PC-3 (cell line): Measurements from ENCODE around the gene ONECUT3. TPM values are rescaled to one million over a fixed set of nuclear protein-coding genes. Genes with fewer than 3 reads are reported as not detected.

Source experiments
- ATAC-seq: fragments of 200-7000 bp; cut with Tn5 transposase; 2 replicates; pipeline ENCODE4 v1.9.1; 2020; ENCODE audit warnings: mild to moderate bottlenecking, moderate library complexity
- BruUV-seq: library from RNA; stranded (reverse); fragments of 400-500 nt; replicated peaks from 2 replicates; lab custom pipeline; 2021; lab: Mats Ljungman, UMichigan
- CTCF ChIA-PET: fragments of 300-600 bp; sonication (Branson Sonifier 250); formaldehyde crosslinking; loops from one replicate; lab custom pipeline; 2022; ENCODE audit warnings: antibody characterized with exemption; lab: Charles Lee
- POLR2A ChIA-PET: fragments of 300-600 bp; sonication (Branson Sonifier 250); formaldehyde crosslinking; loops from one replicate; lab custom pipeline; 2022; ENCODE audit warnings: antibody characterized with exemption; ENCODE audit not compliant: unreplicated experiment; lab: Charles Lee
- DNase-seq: peaks from one replicate; pipeline ENCODE4 v3.0.0-alpha.2; 2015
- H2AFZ ChIP-seq: fragments of 300-600 bp; sonication (generic); 2 replicates; pipeline ENCODE4 v1.6.0; 2016; ENCODE audit warnings: antibody characterized with exemption, low read length
- H3F3A ChIP-seq: fragments of 300-600 bp; sonication (generic); one replicate; pipeline ENCODE4 v1.6.0; 2017; ENCODE audit warnings: antibody characterized with exemption, low read length, control low read depth, mild to moderate bottlenecking; ENCODE audit not compliant: unreplicated experiment
- H3K27ac ChIP-seq: fragments of 300-600 bp; sonication (generic); 2 replicates; pipeline ENCODE4 v1.5.1; 2016; ENCODE audit warnings: mild to moderate bottlenecking, low read length
- H3K27me3 ChIP-seq: fragments of 300-600 bp; sonication (generic); 2 replicates; pipeline ENCODE4 v1.6.1; 2016; ENCODE audit warnings: low read length, mixed read lengths
- H3K36me3 ChIP-seq: fragments of 300-600 bp; sonication (generic); 2 replicates; pipeline ENCODE4 v1.6.1; 2016; ENCODE audit warnings: low read depth, mixed run types, low read length, mixed read lengths
- H3K4me1 ChIP-seq: fragments of 300-600 bp; sonication (generic); 2 replicates; pipeline ENCODE4 v1.5.1; 2016; ENCODE audit warnings: low read length; ENCODE audit not compliant: insufficient read depth
- H3K4me2 ChIP-seq: fragments of 300-600 bp; sonication (generic); 2 replicates; pipeline ENCODE4 v1.6.0; 2016; ENCODE audit warnings: low read length
- H3K4me3 ChIP-seq: fragments of 300-600 bp; sonication (generic); 2 replicates; pipeline ENCODE4 v1.5.1; 2016; ENCODE audit warnings: mild to moderate bottlenecking, low read length, mixed read lengths
- H3K79me2 ChIP-seq: fragments of 300-600 bp; sonication (generic); 2 replicates; pipeline ENCODE4 v1.6.1; 2017; ENCODE audit warnings: low read length, mixed read lengths
- H3K9ac ChIP-seq: fragments of 300-600 bp; sonication (generic); 2 replicates; pipeline ENCODE4 v1.6.0; 2016; ENCODE audit warnings: mild to moderate bottlenecking, low read length
- H3K9me2 ChIP-seq: fragments of 300-600 bp; sonication (generic); replicated peaks from 2 replicates; pipeline ENCODE4 v1.6.1; 2016; ENCODE audit warnings: mixed run types, low read length, mixed read lengths
- H3K9me3 ChIP-seq: fragments of 300-600 bp; sonication (generic); 2 replicates; pipeline ENCODE4 v1.6.1; 2016; ENCODE audit warnings: low read length, mixed read lengths
- H4K20me1 ChIP-seq: fragments of 300-600 bp; sonication (generic); 2 replicates; pipeline ENCODE4 v1.6.1; 2016; ENCODE audit warnings: low read length, mixed read lengths
- EZH2 ChIP-seq: fragments of 300-600 bp; sonication (generic); IDR thresholded peaks from one replicate; pipeline ENCODE4 v1.6.1; 2017; ENCODE audit warnings: antibody characterized with exemption, mild to moderate bottlenecking, low read length; ENCODE audit not compliant: unreplicated experiment
- EZH2phosphoT487 ChIP-seq: fragments of 300-600 bp; sonication (generic); IDR thresholded peaks from 2 replicates; pipeline ENCODE4 v1.6.1; 2018; ENCODE audit warnings: mild to moderate bottlenecking, antibody characterized with exemption, low read length, borderline replicate concordance
- intact Hi-C: fragments of 100-400 bp; cut with micrococcal nuclease; formaldehyde crosslinking; loops from 2 replicates; pipeline ENCODE4 v1.9.0; 2023
- total RNA-seq: library from RNA; depleted of rRNA; stranded (reverse); fragments of >200 nt; gene quantifications from 2 replicates; pipeline ENCODE4 v1.2.3, GENCODE V29; 2014
- TF ChIP-seq, protein P1 (sequence below): fragments of 300-600 bp; sonication (generic); conservative IDR thresholded peaks from 2 replicates; pipeline ENCODE4 v1.5.1; 2017; ENCODE audit warnings: antibody characterized with exemption, low read depth, mild to moderate bottlenecking, low read length

ONECUT3 gene
- total RNA-seq, 1 experiment from 2014 or later: 1.4 TPM

GRCh38 chr19:1818549-1819195, 65.4 kb downstream of the ONECUT3 start:
- Histone ChIP-seq H2AFZ (no peak overlapping the region), H4K20me1 (no peaks in the 10 kb centered on the region), H3K4me1 (no peaks in the 10 kb centered on the region), H3K9me2 (no peaks in the 10 kb centered on the region), H3F3A (no peaks in the 10 kb centered on the region), H3K27me3 (no peaks in the 10 kb centered on the region), H3K27ac (no peak overlapping the region), H3K4me3 (no peak overlapping the region), H3K9ac (no peak overlapping the region), H3K79me2 (no peaks in the 10 kb centered on the region), H3K4me2 (no peak overlapping the region), H3K9me3 (no peaks in the 10 kb centered on the region), H3K36me3 (no peaks in the 10 kb centered on the region)
- DNase-seq: no peak
- intact Hi-C loops: no loop called here
- TF ChIP-seq EZH2 (no peak), EZH2phosphoT487 (no peak)
- TF ChIP-seq, protein P1, sequence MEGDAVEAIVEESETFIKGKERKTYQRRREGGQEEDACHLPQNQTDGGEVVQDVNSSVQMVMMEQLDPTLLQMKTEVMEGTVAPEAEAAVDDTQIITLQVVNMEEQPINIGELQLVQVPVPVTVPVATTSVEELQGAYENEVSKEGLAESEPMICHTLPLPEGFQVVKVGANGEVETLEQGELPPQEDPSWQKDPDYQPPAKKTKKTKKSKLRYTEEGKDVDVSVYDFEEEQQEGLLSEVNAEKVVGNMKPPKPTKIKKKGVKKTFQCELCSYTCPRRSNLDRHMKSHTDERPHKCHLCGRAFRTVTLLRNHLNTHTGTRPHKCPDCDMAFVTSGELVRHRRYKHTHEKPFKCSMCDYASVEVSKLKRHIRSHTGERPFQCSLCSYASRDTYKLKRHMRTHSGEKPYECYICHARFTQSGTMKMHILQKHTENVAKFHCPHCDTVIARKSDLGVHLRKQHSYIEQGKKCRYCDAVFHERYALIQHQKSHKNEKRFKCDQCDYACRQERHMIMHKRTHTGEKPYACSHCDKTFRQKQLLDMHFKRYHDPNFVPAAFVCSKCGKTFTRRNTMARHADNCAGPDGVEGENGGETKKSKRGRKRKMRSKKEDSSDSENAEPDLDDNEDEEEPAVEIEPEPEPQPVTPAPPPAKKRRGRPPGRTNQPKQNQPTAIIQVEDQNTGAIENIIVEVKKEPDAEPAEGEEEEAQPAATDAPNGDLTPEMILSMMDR: no peak
- POLR2A ChIA-PET: no interaction called here
- CTCF ChIA-PET: no interaction called here
- no peak for ATAC-seq
- no TSS peak for BruUV-seq

- CTCF ChIA-PET: no interaction called here
- H2AFZ ChIP-seq: no peak overlapping the region
- H3K4me3 ChIP-seq: no peak overlapping the region
- no peaks in the 10 kb centered on the region for H3K9me3 ChIP-seq
- no peaks in the 10 kb centered on the region for H3K36me3 ChIP-seq
- no peak overlapping the region for H3K27ac ChIP-seq
- no peaks in the 10 kb centered on the region for H3K27me3 ChIP-seq
- DNase-seq (no peak), ATAC-seq (no peak)
- H3K79me2 ChIP-seq: no peaks in the 10 kb centered on the region
- H4K20me1 ChIP-seq: no peaks in the 10 kb centered on the region
- no peaks in the 10 kb centered on the region for H3K4me1 ChIP-seq
- no peak for TF ChIP-seq EZH2phosphoT487
- TF ChIP-seq, protein P1: no peak
- no peak for TF ChIP-seq EZH2
- intact Hi-C loops: no loop called here
- no peaks in the 10 kb centered on the region for H3F3A ChIP-seq
- H3K4me2 ChIP-seq: no peak overlapping the region
- no peak overlapping the region for H3K9ac ChIP-seq
- POLR2A ChIA-PET: no interaction called here
- no TSS peak for BruUV-seq
- H3K9me2 ChIP-seq: no peaks in the 10 kb centered on the region
Measured at GRCh38 chr19:1819341-1820255, 66.3 kb downstream of the ONECUT3 start.
